ENCODE data around the gene GIN1.
"Not testable (repeated sequence)": the region's sequence is repeated elsewhere in the genome, so short reads cannot be mapped to it uniquely, and the experiment has no call there.

The GIN1 gene

DNA sequence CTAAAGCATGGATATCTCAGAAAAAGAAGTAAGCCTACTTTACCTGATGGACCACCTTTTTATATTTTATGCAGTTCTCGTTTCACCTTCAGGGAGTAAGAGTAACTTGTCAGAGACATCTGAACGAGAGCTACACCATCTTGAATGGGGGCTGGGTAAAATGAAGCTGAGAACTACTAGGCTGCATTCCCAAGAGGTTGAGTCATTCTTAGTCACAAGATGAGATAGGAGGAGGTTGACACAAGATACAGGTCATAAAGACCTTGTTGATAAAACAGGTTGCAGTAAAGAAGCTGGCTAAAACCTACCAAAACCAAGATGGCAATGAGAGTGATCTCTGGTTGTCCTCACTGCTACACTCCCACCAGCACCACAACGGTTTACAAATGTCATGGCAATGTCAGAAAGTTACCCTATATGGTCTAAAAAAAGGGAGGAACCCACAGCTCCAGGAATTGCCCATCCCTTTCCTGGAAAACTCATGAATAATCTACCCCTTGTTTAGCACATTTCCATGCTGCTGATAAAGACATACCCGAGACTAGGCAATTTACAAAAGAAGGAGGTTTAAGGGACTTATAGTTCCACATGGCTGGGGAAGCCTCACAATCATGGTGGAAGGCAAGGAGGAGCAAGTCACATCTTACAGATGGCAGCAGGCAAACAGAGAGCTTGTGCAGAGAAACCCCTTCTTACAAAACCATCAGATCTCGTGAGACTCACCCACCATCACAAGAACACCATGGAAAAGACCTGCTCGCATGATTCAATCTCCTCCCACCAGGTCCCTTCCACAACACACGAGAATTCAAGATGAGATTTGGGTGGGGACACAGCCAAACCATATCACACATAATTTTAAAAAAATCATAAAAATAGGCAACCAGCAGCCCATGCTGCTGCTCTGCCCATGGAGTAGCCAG is 62.5 kb downstream of the GIN1 start:
- TF ChIP-seq, protein P1, sequence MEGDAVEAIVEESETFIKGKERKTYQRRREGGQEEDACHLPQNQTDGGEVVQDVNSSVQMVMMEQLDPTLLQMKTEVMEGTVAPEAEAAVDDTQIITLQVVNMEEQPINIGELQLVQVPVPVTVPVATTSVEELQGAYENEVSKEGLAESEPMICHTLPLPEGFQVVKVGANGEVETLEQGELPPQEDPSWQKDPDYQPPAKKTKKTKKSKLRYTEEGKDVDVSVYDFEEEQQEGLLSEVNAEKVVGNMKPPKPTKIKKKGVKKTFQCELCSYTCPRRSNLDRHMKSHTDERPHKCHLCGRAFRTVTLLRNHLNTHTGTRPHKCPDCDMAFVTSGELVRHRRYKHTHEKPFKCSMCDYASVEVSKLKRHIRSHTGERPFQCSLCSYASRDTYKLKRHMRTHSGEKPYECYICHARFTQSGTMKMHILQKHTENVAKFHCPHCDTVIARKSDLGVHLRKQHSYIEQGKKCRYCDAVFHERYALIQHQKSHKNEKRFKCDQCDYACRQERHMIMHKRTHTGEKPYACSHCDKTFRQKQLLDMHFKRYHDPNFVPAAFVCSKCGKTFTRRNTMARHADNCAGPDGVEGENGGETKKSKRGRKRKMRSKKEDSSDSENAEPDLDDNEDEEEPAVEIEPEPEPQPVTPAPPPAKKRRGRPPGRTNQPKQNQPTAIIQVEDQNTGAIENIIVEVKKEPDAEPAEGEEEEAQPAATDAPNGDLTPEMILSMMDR (conservative IDR thresholded peaks at IDR 0.05; ENCODE audit: control insufficient read depth, insufficient read depth, low read depth, low read length): no peak
- DNase-seq (ENCODE audit: low read depth): peak; percentile 46
- no peak overlapping the region for H3K4me3 ChIP-seq (ENCODE audit: control insufficient read depth, low read depth, low read length)

DNA sequence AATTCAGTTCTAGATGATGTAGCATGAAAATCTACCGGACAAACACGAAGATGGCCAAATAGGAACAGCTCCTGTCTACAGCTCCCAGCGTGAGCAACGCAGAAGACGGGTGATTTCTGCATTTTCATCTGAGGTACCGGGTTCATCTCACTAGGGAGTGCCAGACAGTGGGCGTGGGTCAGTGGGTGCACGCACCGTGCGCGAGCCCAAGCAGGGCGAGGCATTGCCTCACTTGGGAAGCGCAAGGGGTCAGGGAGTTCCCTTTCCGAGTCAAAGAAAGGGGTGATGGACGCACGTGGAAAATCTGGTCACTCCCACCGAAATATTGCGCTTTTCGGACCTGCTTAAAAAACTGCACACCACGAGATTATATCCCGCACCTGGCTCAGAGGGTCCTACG is 73.2 kb downstream of the GIN1 start:
- H3K4me3 ChIP-seq (ENCODE audit: control insufficient read depth, low read depth, low read length): not testable (repeated sequence)

DNA sequence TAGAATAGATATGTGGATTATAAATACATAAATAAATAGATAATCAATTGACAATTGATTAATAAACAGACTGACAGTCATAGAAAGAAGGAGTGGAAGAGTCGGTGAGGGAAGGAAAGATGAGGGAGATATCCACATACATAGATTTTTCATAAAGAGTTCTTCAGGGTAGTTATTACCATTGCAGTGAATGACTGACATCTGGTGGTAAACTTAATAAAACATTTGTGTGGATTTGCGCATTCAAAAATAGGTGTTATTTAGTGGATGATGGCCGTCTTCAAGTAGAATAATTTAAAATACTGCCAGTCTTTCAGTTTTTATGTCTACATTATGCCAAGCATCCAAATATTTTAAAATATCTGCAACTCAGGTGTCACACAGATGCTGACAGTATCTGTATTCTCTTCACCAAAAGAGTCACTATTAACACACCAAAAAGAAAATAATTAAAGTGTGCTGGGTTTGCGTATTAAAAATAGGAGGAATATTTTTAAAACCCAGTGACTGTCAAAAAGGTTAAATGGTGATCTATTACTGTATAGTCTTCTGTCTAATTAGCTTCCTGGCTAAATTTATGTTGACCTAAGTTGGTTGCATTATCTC is 78.8 kb downstream of the GIN1 start:
- no peak overlapping the region for H3K4me3 ChIP-seq (ENCODE audit: control insufficient read depth, low read depth, low read length)
- peak; percentile 72 for DNase-seq (ENCODE audit: low read depth)
- TF ChIP-seq, protein P1 (conservative IDR thresholded peaks at IDR 0.05; ENCODE audit: control insufficient read depth, insufficient read depth, low read depth, low read length): peak; percentile 56

More for the DNA sequence above, 73.2 kb downstream of the GIN1 start:
- DNase-seq (ENCODE audit: low read depth): not testable (repeated sequence)

DNA sequence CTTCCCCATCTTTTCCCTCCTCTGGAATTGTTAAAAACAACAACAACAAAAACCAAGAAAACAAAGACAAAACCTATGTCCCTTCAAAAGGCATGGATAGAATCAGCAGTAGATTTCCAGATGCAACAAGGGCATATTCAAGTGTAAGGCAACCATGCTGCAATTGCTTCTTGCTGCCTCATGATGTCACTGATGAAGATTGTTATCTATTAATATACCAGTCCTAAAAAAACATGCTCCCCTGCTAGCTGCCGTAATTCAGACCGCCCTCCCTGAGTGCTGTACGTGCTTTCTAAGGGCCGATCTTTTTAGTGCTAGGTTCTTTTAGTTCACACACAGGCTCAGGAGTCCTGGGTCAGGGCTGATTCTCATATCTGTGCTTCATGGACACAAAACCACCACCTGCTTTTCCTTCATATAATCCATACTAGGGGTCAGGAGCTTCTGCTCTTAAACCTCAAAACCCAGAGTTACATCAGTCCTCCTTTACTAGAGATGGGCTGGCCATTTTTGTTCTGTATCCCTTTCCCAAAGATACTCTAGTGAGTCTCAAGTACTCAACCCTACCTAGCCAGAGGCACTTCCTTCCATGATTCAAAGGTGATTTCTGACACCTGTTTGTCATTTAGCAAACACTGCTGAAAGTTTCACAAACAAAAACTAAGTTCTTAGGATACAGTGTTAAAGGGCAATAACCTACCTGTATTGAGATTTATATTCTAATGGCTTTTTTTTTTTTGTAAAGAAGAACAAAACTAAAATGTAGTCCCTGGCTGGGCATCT is 82.1 kb downstream of the GIN1 start:
- no peak overlapping the region for H3K4me3 ChIP-seq (ENCODE audit: control insufficient read depth, low read depth, low read length)
- TF ChIP-seq, protein P1 (conservative IDR thresholded peaks at IDR 0.05; ENCODE audit: control insufficient read depth, insufficient read depth, low read depth, low read length): no peak
- peak; percentile 14 for DNase-seq (ENCODE audit: low read depth)

DNA sequence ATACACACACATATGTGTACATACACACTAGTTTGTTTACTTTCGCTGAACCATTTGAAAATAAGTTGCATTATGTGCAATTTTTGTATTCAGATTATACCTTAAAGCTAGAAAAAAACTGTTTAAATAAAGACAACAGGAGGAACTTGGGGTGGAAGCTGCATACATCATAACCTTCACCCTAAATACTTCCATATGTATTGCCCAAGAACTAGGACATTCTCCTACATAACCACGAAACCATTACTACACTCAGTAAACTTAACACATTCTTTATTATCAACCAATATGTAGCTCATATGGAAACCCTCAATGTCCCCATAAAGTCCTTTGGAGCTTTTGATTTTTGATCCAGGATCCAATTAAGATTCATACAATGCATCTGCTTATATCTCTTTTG is 83.3 kb downstream of the GIN1 start:
- H3K4me3 ChIP-seq (ENCODE audit: control insufficient read depth, low read depth, low read length): no peak overlapping the region
- peak; percentile 52 for DNase-seq (ENCODE audit: low read depth)
- TF ChIP-seq, protein P1 (conservative IDR thresholded peaks at IDR 0.05; ENCODE audit: control insufficient read depth, insufficient read depth, low read depth, low read length): no peak

Measured in fibroblast of mammary gland (primary cell).